ENCODE results near the gene ALPL. TPM values are rescaled to one million over a fixed set of nuclear protein-coding genes. Genes with fewer than 3 reads are reported as not detected.
"Not testable (repeated sequence)": the region's sequence is repeated elsewhere in the genome, so short reads cannot be mapped to it uniquely, and the experiment has no call there.

ALPL gene
- total RNA-seq, 1 donor from 2014 or later: 15.1 TPM

GRCh38 chr1:21507511-21508270, 1.5 kb upstream of the ALPL start:
- no peak for DNase-seq (ENCODE audit: low read depth)

DNA sequence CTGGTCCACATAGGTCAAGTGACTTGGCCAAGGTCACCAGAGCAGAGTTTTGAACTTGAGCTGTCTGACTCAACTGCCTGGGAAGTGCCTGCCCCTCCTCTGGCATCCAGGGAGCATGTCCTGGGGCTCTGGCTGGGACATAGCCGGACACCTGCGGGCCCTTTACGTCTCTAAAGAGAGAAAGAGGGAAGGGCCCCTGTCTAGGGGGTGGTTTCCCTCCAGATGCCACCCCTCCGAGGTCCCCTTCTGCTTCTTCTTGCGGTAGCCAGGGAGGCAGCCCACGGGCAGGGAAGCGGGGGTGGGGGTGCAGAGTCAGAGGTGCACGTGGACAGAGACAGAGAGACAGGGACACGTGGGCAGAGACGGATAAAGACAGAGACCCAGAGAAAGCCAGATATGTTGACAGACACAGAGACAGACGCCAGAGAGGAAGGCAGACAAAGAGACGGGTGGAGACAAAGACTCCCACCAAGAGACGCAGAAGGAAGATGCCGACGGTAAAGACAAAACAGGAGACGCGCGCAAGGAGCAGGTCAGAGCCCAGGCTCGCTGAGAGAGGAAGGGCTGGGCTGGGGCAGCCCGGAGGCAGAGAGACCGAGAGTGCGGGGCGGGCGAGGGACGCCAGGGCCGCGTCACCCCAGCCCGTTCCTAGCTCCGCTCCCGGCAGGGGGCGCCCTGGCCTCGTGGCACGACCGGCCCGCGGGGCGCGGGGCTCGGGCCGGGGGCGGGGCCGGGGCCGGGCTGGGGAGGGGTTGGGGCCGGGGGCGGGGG, 458 bp upstream of the ALPL start:
- DNase-seq (ENCODE audit: low read depth): peak; percentile 63

GRCh38 chr1:21510113-21510493, 880 bp downstream of the ALPL start:
- DNase-seq (ENCODE audit: low read depth): no peak

DNA sequence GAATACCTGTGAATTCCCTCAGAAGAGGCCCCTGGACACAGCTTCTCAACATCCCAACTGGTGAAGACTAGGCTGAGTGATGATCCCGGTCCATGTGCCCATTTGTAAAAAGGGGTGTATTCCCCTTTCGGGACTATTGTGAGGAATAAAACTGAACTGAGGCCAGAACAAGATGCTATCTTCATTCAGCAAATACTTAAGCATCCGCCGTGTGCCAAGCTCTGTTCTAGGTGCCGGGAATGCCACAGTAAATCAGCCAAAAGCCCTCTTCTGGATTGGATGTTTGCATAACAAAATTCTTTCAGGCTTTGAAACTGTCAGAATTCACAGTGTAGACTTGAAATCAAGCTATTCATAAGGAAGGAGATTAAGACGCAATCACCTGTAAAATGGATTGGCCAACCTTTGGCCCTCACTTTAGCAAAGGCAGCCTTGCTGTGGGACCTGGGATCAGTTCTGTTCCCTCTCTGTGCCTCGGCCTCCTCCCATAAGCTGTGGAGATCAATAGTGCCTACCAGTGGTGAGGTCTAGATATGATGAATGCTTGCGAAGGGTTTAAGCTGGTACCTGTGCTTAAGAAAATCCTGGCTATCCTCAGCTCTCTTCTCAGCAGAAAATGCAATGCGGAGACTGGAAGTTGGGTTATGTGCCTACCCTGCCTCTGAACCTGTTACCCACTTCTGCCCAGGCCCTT, 1.8 kb downstream of the ALPL start:
- DNase-seq (ENCODE audit: low read depth): no peak

GRCh38 chr1:21511579-21512522, 2.6 kb downstream of the ALPL start:
- DNase-seq (ENCODE audit: low read depth): peak; percentile 96

GRCh38 chr1:21514245-21514644, 5.0 kb downstream of the ALPL start:
- DNase-seq (ENCODE audit: low read depth): no peak

- DNase-seq (ENCODE audit: low read depth): no peak
These were observed 8.0 kb downstream of the ALPL start for GRCh38 chr1:21517161-21517589.

DNA sequence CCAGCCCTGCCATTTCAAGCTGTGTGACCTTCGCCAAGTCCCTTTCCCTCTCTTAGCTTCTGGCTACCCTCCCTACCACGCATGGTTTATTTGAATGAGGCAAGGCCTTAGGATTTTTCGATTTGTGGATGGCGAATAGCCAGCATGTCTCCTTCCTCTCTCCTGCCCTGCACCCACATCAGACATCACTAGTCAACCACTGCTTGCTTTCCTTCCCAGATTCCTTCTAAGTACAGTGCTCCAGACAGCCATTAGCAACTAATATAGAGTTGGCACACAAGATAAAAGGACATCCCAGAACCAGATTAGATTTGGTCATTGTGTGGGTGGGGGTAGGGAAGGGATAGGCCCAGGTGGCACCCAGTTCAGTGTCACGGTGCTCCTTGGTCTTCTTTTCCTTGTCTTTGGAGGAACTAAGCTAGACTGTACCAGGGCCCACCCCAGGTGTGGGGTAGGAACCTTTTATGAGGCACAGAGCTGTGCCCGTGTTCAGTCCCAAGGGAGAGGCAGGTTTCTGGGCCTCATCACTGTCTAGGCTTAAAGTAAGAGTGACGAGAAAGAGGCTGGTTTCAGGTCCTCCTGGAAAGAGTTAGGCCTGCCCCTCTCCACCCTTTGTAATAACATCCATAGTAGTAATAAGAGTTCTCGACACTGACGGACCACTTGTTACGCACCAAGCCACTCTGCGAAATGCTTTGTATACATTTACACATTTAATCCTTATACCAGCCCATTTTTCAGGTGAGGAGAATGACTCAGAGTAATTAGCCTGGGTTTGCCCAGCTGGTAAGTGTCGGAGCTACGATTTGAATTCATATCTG, 8.6 kb downstream of the ALPL start:
- no peak for DNase-seq (ENCODE audit: low read depth)

DNA sequence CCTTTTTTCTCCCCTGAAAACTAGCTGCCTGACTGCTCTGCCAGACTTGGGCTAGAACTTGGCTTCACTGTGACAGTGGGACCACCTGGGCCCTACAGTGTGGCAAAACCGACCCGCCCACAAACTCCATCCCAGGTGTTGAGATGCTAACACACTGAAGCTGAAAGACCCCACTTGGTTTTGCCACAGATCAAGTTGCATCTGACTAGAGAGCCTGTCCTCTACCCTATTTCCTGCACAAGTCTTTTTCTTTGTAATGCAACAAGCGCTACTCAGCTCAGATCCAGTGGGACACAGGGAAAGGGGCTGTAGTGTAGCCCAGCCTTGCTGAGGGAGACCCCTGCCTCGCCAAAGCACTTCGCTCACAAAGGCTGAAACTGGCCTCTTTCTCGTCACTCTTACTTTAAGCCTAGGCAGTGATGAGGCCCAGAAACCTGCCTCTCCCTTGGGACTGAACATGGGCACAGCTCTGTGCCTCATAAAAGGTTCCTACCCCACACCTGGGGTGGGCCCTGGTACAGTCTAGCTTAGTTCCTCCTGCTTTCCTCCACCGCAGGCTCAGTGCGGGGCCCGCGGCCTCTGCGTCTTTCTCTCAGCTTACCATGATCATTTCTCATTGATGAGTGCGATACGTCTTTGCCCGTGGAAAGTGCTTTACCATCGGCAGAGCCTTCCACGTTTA, 9.7 kb downstream of the ALPL start:
- no peak for DNase-seq (ENCODE audit: low read depth)

GRCh38 chr1:21519486-21520070, 10.4 kb downstream of the ALPL start:
- DNase-seq (ENCODE audit: low read depth): not testable (repeated sequence)

DNA sequence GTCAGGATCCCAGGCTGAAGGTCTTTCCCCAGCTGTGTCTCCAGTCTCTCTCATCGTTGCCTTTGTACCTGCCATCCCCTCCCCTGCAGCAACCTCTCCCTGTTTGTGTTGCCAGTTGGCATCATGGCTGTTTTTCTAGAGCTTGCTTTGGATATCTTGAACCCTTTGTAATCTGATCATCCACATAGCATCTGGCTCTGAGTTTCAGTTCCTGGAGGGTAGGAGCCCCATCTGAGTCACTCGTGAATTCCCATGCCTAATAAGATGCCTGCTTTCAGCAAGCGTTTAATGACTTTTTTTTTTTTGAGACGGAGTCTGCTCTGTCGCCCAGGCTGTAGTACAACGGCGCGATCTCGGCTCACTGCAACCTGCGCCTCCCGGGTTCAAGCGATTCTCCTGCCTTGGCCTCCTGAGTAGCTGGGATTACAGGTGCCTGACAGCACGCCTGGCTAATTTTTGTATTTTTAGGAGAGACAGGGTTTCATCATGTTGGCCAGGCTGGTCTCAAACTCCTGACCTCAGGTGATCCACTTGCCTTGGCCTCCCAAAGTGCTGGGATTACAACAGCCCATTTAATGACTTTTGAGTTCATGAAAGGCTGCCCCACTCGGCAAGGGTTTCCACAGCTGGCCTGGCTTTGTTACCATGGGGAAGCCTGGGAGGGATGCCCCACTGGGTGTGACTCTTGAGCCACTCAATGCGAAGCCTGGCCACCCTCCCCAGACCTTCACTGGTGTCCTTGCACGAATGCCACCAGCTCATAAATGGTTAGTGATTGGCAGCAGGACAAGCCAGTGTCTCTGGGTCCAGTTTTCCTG, 11.9 kb downstream of the ALPL start:
- peak; percentile 62 for DNase-seq (ENCODE audit: low read depth)

- no peak for DNase-seq (ENCODE audit: low read depth)
These were observed 12.5 kb downstream of the ALPL start for GRCh38 chr1:21521717-21522060.

DNA sequence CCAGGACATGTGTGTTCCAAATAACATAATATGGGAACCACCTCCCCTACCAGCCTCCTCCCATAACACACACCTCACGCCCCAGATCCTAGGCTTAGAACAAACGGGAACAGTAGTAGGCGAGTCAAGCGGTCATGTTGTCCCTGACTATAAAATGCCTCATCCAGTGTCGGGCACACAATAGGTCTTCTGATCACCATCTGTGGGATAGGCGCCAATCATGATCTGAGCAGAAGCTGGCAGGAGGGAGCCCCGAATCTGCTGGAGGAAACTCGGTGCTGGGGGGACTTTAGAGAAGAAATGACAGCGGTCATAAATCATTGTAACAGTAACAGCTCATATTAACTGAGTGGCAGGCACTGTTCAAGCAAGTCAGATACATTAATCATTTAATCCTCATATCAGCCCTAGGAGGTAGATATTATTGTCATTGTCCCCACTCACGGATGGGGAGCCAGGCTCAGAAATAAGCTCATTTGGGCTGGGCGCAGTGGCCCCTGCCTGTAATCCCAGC, 13.4 kb downstream of the ALPL start:
- DNase-seq (ENCODE audit: low read depth): no peak

DNA sequence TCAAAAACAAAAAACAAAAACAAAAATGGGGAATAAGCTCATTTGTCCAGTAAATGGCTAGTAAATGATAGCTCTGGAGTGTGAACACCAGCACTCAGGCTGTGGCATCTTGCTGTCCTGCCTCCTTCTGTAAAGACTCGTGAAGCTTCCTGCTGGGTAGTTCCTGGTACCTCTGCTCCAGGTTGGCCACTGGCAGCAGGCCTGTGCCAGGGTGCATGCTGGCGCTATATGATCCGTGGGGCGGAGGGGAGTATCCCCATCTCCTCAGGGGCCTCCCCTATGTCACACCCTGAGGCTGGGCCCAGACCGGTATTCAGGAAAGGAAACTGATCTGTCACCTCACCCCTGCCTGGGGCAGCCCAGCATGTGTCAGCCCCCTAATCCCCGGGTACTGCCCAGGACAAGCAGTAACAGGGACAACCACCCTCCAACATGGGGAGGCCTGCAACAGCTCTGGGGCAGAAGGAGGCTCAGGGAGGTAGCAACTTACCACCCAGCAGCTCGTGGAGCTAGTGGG, 14.1 kb downstream of the ALPL start:
- no peak for DNase-seq (ENCODE audit: low read depth)

GRCh38 chr1:21524220-21524619, 15.0 kb downstream of the ALPL start:
- DNase-seq (ENCODE audit: low read depth): no peak

GRCh38 chr1:21524686-21525339, 15.6 kb downstream of the ALPL start:
- no peak for DNase-seq (ENCODE audit: low read depth)

- DNase-seq (ENCODE audit: low read depth): no peak
These were observed 16.1 kb downstream of the ALPL start for GRCh38 chr1:21525340-21525717.

Measured in myocyte (in vitro differentiated cells).